Esophagus squamous epithelium (tissue), 5 donors: ENCODE results near the gene PEX12. TPM values are rescaled to one million over a fixed set of nuclear protein-coding genes. Genes with fewer than 3 reads are reported as not detected.
"Not testable (repeated sequence)": the region's sequence is repeated elsewhere in the genome, so short reads cannot be mapped to it uniquely, and the experiment has no call there.

Experiments used
- DNase-seq: peaks from one replicate; lab custom pipeline; 2025; lab: John Stamatoyannopoulos, UW
- H3K27ac ChIP-seq, 4 donors: fragments of 200-600 bp; sonication (generic); one replicate each; pipeline ENCODE4 v1.5.1; 2016 to 2019; ENCODE audit warnings: mild to moderate bottlenecking in 1 of 4
- H3K27me3 ChIP-seq, 4 donors: fragments of 200-600 bp; sonication (generic); 1 replicate in 3 of 4; 2 replicates in 1 of 4; pipeline versions ENCODE4 v1.5.1 to v1.6.0; 2017 to 2021; ENCODE audit warnings: antibody characterized with exemption in 1 of 4
- H3K36me3 ChIP-seq, 3 donors: fragments of 200-600 bp; sonication (generic); one replicate each; pipeline ENCODE4 v1.5.1; 2016 to 2019
- H3K4me1 ChIP-seq, 3 donors: fragments of 200-600 bp; sonication (generic); one replicate each; pipeline ENCODE4 v1.5.1; 2017 to 2019
- H3K4me3 ChIP-seq, 4 donors: fragments of 200-600 bp; sonication (generic); 1 replicate in 3 of 4; 2 replicates in 1 of 4; pipeline ENCODE4 v1.5.1; 2016 to 2019; ENCODE audit warnings: mild to moderate bottlenecking in 2 of 4, moderate library complexity in 1 of 4
- H3K9me3 ChIP-seq, 3 donors: fragments of 200-600 bp; sonication (generic); one replicate each; pipeline ENCODE4 v1.5.1; 2016 to 2019
- POLR2A ChIP-seq, 4 donors: fragments of 450-650 bp; IDR thresholded peaks; one replicate each; pipeline ENCODE4 v1.6.1; 2017; ENCODE audit warnings: antibody characterized with exemption in 4 of 4, mild to moderate bottlenecking in 4 of 4, moderate library complexity in 3 of 4
- WGBS, 2 donors: methylation state at CpG; one replicate each; pipeline ENCODE4 v1.1.5; 2018; 5-methylcytosine and 5-hydroxymethylcytosine counted together
- intact Hi-C: fragments of 100-400 bp; cut with DNase I; formaldehyde crosslinking; loops from one replicate; pipeline ENCODE4 v1.15.0; 2022
- total RNA-seq, 4 donors: library from RNA; depleted of rRNA; stranded (reverse); fragments of >200 nt; gene quantifications; one replicate each; pipeline ENCODE4 v1.1.0, GENCODE V29; 2016
- TF ChIP-seq, protein P1 (sequence below), 6 experiments: fragments of 450-650 bp in 4 of 6; fragments of 200-600 bp in 2 of 6; sonication (generic) in 2 of 6; IDR thresholded peaks; one replicate each; pipeline ENCODE4 v1.5.1; 2016 to 2019; ENCODE audit warnings: antibody characterized with exemption in 6 of 6, mild to moderate bottlenecking in 4 of 6, moderate library complexity in 4 of 6
- donor health status: DM: yes; HTN: yes; CAD: no.

Gene PEX12
- total RNA-seq, 4 donors from 2014 or later = 0.95 to 4.4 (median 3.6) TPM

DNA sequence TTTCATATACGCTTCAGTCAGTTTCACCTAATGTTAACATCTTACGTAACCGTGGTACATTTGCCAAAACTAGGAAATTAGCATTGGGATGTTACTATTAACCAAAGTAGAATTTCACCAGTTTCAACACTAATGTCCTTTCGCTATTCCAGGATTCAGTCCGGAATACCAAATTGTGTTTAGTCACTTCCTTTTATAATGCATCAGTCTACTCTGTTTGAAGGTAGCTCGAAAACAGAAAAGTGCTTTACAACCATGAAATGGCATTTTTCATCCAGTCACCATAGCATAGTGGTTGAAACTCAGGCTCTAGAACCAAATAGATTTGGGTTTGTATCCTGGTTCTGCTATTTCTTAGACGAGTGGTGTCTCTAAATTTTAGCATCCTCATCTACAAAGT is 38.2 kb upstream of the PEX12 start:
- Histone ChIP-seq H3K9me3 (no peaks in the 10 kb centered on the region), H3K27me3 (no peaks in the 10 kb centered on the region), H3K36me3 (peaks cover 0 to 20% (median 0%) of the 10 kb centered on the region in 3 donors), H3K4me1 (peaks cover 0 to 27% (median 0%) of the 10 kb centered on the region in 3 donors), H3K27ac (no peak overlapping the region), H3K4me3 (no peak overlapping the region)
- intact Hi-C loops = no loop called here
- WGBS, 2 donors = 94% methylated on average over 7 of the region's 7 CpGs
- no peak for DNase-seq
- TF ChIP-seq, protein P1, sequence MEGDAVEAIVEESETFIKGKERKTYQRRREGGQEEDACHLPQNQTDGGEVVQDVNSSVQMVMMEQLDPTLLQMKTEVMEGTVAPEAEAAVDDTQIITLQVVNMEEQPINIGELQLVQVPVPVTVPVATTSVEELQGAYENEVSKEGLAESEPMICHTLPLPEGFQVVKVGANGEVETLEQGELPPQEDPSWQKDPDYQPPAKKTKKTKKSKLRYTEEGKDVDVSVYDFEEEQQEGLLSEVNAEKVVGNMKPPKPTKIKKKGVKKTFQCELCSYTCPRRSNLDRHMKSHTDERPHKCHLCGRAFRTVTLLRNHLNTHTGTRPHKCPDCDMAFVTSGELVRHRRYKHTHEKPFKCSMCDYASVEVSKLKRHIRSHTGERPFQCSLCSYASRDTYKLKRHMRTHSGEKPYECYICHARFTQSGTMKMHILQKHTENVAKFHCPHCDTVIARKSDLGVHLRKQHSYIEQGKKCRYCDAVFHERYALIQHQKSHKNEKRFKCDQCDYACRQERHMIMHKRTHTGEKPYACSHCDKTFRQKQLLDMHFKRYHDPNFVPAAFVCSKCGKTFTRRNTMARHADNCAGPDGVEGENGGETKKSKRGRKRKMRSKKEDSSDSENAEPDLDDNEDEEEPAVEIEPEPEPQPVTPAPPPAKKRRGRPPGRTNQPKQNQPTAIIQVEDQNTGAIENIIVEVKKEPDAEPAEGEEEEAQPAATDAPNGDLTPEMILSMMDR (IDR thresholded peaks at IDR 0.05) = no peak
- no peak for TF ChIP-seq POLR2A (IDR thresholded peaks at IDR 0.05)

DNA sequence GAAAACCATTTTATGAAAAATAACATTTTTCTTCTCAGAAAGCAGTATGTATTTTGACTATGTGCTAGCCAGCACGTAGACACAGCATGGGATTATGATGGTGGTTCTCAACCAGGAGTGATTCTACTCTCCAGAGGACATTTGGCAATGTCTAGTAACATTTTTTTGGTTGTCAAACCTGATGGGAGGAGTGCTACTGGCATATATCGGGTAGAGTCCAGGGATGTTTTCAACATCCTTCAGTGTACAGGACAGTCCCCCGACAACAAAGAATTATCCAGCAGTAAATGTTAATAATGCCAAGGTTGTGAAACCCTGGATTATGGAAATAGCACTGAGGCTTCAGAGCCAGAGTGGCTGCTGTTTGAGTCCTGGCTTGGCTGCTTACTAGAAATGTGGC is 36.4 kb upstream of the PEX12 start:
- intact Hi-C loops = loop anchor here (5.0 kb wide), 1 partner anchor 132 kb away; no protein-coding TSS in a partner anchor
- no peak for DNase-seq
- Histone ChIP-seq H3K9me3 (no peaks in the 10 kb centered on the region), H3K4me1 (peaks cover 0 to 27% (median 0%) of the 10 kb centered on the region in 3 donors), H3K27me3 (no peaks in the 10 kb centered on the region), H3K27ac (no peak overlapping the region), H3K4me3 (no peak overlapping the region), H3K36me3 (peaks cover 3 to 28% (median 4%) of the 10 kb centered on the region in 3 donors)
- WGBS, 2 donors = 84 to 93% methylated on average over 3 of the region's 3 CpGs
- no peak for TF ChIP-seq POLR2A (IDR thresholded peaks at IDR 0.05)
- TF ChIP-seq, protein P1 (IDR thresholded peaks at IDR 0.05) = no peak

DNA sequence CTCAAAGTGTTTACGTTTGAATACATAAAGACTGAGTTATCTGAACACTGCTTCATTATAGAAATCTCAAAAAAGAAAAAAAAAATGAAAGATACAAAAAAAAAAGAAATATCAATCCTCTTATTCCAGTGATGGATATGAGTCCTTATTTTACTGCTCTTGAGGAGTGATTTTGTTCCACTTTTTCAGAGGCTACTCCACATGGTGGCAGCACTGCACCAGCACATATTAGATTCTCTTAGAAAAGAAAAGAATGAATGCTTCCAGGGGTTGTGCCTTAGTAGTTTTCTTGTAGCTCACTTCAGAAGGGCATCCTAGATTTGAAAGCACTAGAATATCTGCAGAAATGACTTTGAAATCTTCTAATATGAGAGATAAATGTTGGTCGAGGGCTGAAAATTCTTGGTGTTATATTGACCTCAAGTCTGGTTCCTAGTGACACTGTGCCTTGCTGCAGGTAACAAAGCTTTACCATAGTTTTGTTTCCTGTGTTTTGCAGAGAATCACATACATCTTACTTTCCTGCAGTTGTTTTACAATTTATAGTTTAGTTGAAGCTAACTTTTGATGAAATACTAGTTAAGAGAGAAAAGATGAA is 34.7 kb upstream of the PEX12 start:
- 64 to 68% methylated on average over 2 of the region's 2 CpGs for WGBS, 2 donors
- Histone ChIP-seq H3K27ac (no peak overlapping the region), H3K4me3 (no peak overlapping the region), H3K27me3 (no peaks in the 10 kb centered on the region), H3K36me3 (peaks cover 4 to 42% (median 12%) of the 10 kb centered on the region in 3 donors), H3K9me3 (no peaks in the 10 kb centered on the region), H3K4me1 (peaks cover 0 to 16% (median 0%) of the 10 kb centered on the region in 3 donors)
- TF ChIP-seq, protein P1 (IDR thresholded peaks at IDR 0.05) = peak in 5 of 6 experiments; percentile 28 to 67 (median 43)
- TF ChIP-seq POLR2A (IDR thresholded peaks at IDR 0.05) = no peak
- intact Hi-C loops = loop anchor here (5.0 kb wide), 1 partner anchor 134 kb away; no protein-coding TSS in a partner anchor
- no peak for DNase-seq

DNA sequence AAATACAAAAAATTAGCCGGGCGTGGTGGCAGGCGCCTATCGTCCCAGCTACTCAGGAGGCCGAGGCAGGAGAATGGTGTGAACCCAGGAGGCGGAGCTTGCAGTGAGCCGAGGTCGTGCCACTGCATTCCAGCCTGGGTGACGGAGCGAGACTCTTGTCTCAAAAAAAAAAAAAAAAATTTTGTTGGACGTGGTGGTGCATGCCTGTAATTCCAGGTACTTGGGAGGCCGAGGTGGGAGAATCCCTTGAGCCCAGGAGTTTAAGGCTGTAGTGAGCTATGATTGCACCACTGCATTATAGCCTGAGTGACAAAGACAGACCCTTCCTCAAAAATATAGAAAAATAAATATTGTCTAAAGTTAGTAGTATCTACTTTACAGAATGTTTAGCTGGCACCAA is 32.4 kb upstream of the PEX12 start:
- DNase-seq, H3K27me3 ChIP-seq, H3K27ac ChIP-seq, H3K9me3 ChIP-seq: not testable (repeated sequence)
- Histone ChIP-seq H3K4me3 (peak overlapping the region in 2 of 4 donors; percentile 1 to 33), H3K36me3 (peaks cover 4 to 61% (median 12%) of the 10 kb centered on the region in 3 donors), H3K4me1 (peaks cover 0 to 15% (median 4%) of the 10 kb centered on the region in 3 donors)
- 47 to 79% methylated on average over 2 to 6 of the region's 12 CpGs for WGBS, 2 donors
- intact Hi-C loops = loop anchor here (5.0 kb wide), 1 partner anchor 137 kb away; no protein-coding TSS in a partner anchor

DNA sequence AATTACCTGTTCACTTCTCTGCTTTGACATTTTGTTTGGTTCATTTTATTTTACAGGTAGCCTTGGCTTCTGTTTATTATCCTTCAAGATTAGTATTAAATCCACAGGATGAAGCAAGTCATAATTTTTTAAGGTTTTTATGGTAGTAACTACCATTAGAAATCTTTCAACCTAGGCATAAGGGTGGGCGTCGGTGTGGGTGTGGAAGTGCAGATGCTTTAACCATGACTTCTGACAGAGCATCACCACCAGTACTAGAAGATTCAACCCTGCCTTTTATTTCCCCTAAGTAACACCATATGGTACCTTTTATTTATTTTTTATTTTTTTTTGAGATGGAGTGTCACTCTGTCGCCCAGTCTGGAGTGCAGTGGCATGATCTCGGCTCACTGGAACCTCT is 31.5 kb upstream of the PEX12 start:
- H3K4me1 ChIP-seq = peaks cover 0 to 11% (median 4%) of the 10 kb centered on the region in 3 donors
- peaks cover 4 to 70% (median 12%) of the 10 kb centered on the region in 3 donors for H3K36me3 ChIP-seq
- no peak for DNase-seq
- 92% methylated on average over 4 of the region's 4 CpGs for WGBS, 2 donors
- H3K27me3 ChIP-seq = no peaks in the 10 kb centered on the region
- no peak overlapping the region for H3K27ac ChIP-seq
- H3K9me3 ChIP-seq = no peaks in the 10 kb centered on the region
- peak overlapping the region in 2 of 4 donors; percentile 30 to 51 for H3K4me3 ChIP-seq
- TF ChIP-seq POLR2A (IDR thresholded peaks at IDR 0.05) = no peak
- TF ChIP-seq, protein P1 (IDR thresholded peaks at IDR 0.05) = no peak
- intact Hi-C loops = loop anchor here (5.0 kb wide), 1 partner anchor 137 kb away; no protein-coding TSS in a partner anchor
